ENCODE results near the gene DHX8.
"Not testable (repeated sequence)": the region's sequence is repeated elsewhere in the genome, so short reads cannot be mapped to it uniquely, and the experiment has no call there.

The DHX8 gene

GRCh38 chr17:43483674-43484551 lies at the start of gene DHX8:
Gene DHX8, plus strand, starts transcription at chr17:43483975. Its CDS starts 63 bp downstream, at chr17:43484038.
- peak; percentile 94 to 97 for DNase-seq (ENCODE audit: low read depth in 2 of 2)

GRCh38 chr17:43434902-43435319 lies 48.9 kb upstream of the DHX8 start:
- no peak for DNase-seq (ENCODE audit: low read depth in 2 of 2)

DNA sequence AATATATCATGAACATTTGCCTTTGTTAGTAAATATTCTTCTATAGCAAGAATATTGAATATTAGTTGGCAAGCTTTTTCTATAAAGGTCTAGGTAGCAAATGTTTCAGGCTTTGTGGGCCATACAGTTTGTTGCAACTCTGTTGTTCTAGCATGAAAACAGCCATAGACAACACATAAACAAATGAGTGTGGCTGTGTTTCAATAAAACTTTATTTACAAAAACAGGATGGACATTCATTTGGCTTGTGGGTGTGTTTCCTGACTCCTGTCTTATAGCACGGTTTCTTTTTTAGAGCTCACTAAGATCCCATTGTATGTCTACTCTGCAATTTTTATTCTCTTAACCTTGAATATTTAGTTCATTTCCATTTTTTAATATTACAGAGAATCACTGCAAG lies 46.0 kb upstream of the DHX8 start:
- no peak for DNase-seq (ENCODE audit: low read depth in 2 of 2)

DNA sequence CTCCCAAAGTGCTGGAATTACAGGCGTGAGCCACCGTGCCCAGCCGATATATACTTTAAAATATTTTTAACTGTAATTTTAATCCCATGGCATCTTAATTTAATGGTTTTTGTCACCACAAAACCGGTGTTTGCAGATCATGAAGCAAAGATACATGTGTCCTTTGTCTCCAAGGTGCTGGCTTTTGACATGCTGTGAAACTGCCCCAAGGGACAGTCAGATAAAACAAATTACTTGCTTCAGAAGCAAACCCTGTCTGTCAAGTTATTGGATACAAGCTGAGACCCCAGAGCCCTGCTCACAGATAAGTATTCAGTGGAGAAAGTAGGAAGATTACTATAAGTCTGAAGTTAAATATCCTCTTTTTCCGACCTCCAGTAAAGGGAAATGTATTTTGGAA lies 45.1 kb upstream of the DHX8 start:
- DNase-seq (ENCODE audit: low read depth in 2 of 2), result no peak

GRCh38 chr17:43439041-43439440 lies 44.7 kb upstream of the DHX8 start:
- no peak for DNase-seq (ENCODE audit: low read depth in 2 of 2)

DNA sequence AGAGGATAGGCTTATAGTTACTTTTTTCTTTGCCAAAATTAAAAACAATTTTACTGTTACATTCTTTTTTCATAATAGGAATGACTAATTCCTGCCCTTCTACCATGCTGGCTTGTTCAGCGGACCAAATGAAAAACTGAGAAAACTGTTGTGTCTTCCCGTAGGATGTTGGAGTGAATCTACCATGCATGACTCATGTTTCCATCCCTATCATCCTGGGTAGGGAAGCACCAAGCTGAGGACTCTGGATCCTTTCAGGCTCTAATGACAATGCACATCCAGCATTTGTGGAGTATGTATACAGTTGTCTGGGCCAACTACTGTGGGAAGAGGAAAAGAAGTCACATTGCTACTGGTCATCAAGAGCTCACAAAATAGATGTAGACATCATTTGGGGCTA lies 41.1 kb upstream of the DHX8 start:
- no peak for DNase-seq (ENCODE audit: low read depth in 2 of 2)

DNA sequence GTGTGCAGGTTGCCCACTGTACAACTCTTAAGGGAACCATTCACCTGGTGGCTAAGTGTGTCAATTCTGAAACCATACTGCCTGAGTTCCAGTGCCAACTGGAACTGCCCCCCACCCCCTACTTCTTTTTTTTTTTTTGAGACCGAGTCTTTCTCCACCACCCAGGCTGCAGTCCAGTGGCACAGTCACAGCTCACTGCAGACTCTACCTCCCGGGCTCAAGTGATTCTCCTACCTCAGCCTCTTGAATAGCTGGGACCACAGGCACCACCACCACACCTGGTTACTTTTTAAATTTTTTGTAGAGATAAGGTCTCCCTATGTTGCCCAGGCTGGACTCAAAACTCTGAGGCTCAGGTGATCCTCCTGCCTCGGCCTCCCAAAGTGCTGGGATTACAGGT lies 40.4 kb upstream of the DHX8 start:
- DNase-seq (ENCODE audit: low read depth in 2 of 2), result no peak

DNA sequence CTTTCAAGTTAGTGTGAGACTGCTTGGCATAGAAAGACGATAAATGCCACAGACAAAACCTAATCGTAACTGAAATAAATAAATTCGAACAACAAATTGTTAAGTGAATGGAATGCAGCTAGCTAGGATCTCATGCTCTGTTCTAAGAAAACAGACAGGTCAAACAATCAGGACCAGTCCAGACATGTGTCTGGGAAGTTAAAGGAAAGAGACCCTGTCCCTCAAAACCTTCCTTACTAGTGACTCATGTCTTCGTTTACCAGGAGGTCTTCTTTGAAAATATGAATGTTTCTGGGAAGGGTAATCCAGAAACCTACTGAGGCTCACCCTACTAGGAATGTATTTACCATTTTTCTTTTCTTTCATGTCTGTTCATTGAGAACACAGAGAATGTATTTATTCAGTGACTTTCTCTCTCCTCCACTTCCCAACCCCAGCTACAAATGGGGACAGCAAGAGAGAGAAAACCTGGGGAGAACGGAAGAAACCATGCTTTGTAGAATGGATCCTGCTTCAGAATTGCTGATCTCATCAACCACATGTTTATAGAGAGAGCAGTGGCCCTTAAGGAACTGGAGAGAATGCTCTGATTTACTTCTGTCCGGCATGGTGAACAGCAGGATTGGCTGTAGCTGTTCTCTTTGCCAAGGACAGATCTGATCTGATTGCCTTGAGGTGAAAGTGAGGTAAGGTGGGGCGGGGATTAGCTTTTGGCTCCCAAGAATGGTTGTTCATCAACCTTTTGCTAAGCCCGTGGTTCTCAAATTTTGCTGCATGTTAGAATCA lies 39.4 kb upstream of the DHX8 start:
- no peak for DNase-seq (ENCODE audit: low read depth in 2 of 2)

DNA sequence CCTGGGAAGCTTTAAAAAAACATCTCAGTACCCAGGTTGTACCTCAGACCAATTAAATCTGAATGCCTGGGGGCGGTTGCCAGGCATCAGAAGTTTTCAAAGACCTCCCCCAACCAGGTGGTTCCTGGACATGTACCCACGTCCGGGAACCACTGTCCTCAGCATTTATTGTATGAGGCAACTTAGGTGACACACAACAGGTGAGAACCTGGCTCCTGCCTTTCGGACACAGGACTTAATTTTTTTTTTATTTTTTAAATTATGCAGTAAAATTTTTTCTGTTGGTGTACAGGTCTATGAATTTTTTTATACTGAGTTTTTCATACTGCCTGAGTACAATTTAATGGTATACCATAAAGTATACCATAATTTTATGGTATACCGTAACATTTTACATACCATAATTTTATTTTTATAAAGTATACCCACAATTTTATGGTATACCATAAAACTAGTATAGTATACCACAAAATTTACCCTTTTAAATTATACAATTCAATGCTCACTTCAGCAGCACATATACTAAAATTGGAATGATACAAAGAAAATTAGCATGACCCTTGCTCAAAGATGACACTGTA lies 38.7 kb upstream of the DHX8 start:
- DNase-seq (ENCODE audit: low read depth in 2 of 2), result no peak

GRCh38 chr17:43446773-43447172 lies 37.0 kb upstream of the DHX8 start:
- no peak for DNase-seq (ENCODE audit: low read depth in 2 of 2)

GRCh38 chr17:43448720-43449469 lies 34.9 kb upstream of the DHX8 start:
- DNase-seq (ENCODE audit: low read depth in 2 of 2), result no peak

DNA sequence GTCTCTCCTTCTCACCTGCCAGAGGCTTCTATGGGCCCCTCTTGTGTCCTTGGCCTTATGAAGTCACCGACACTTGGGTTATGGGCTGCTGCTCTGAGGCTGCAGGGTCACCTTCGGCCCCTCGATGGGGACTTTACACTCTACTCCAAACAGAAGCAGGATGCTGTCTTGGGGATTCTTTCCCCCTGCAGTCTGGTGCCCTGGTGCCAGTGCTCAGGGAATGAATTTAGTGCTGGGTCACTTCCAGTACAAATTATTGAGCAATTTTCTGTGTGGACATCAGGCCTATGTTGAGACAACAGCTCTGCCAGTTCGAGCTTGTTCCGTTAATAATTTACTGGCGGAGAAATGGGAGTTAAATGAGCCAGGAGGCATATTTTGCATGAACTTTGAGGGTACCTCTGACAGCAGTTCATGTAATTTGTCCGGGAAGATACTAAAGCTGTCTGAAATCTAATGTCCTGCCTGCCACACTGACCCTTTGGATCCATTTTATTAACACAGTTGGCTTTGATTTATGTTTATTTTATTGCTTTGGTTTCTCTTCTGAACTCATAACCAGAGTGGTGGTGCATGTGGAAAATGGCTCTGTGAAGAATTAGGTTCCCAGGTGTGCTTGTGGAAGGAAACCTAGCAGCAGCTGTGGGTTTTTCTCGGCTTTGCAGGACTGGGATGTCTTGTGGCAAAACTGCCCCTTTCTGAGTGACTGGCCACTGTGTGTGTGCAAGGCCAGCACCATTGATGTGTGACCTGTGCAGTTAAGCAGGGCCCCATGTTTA lies 34.1 kb upstream of the DHX8 start:
- DNase-seq (ENCODE audit: low read depth in 2 of 2), result no peak

GRCh38 chr17:43450791-43451190 lies 33.0 kb upstream of the DHX8 start:
- not testable (repeated sequence) for DNase-seq (ENCODE audit: low read depth in 2 of 2)

DNA sequence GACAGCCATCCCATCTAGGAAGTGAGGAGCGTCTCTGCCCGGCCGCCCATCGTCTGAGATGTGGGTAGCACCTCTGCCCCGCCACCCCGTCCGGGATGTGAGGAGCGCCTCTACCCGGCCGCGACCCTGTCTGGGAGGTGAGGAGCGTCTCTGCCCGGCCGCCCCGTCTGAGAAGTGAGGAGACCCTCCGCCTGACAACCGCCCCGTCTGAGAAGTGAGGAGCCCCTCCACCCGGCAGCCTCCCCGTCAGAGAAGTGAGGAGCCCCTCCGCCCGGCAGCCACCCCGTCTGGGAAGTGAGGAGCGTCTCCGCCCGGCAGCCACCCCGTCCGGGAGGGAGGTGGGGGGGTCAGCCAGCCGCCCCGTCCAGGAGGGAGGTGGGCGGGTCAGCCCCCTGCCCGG lies 32.0 kb upstream of the DHX8 start:
- DNase-seq (ENCODE audit: low read depth in 2 of 2), result not testable (repeated sequence)

GRCh38 chr17:43453331-43453812 lies 30.4 kb upstream of the DHX8 start:
- no peak for DNase-seq (ENCODE audit: low read depth in 2 of 2)

DNA sequence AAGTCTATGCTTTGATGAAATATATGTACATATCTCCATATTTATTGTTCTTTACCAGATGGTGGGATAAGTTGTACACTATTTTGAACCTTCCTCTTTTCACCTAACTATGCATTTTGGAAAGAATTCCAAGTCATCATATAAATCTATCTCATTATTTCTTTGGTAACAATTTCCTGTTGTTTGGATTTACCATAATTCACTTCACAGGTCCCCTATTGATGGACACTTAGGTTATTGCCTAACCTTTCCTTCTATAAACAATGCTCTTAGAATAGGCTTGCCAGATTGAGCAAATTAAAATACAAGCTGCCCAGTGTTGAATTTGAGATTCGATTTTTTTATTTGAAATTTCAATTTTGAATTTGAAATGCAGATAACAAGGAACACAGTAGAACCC lies 28.9 kb upstream of the DHX8 start:
- no peak for DNase-seq (ENCODE audit: low read depth in 2 of 2)

GRCh38 chr17:43456029-43456428 lies 27.7 kb upstream of the DHX8 start:
- no peak for DNase-seq (ENCODE audit: low read depth in 2 of 2)

DNA sequence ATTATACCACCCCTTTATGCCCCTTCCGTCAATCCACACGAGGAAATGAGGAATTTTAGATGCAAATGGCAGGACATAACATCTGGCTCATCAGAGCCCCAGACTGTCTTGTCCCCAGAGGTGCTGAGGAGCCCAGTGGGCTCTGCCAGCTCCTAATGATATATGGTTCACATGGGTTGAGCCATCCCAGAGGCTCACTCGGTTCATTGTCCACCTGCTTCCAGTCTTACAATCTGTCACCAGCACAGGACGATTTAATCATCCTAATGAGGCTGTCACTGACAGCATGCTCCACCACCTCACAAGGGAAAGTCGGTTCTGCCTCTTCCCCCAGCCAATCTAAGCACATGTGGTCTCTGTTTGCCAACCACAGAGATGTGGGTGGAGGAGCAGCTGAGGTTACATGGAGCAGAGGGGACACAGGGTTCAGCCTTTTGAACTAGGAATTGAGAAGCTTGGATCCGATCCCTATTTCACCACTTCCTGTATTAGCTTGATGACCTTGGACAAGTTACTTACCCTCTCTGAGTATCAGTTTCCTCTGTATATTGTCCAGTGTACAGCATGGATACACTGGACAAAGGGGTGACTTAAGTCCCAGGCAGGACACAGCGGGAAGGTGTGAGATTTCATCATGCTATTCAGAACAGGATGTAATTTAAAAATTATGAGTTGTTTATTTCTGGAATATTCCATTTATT lies 27.0 kb upstream of the DHX8 start:
- DNase-seq (ENCODE audit: low read depth in 2 of 2), result no peak

DNA sequence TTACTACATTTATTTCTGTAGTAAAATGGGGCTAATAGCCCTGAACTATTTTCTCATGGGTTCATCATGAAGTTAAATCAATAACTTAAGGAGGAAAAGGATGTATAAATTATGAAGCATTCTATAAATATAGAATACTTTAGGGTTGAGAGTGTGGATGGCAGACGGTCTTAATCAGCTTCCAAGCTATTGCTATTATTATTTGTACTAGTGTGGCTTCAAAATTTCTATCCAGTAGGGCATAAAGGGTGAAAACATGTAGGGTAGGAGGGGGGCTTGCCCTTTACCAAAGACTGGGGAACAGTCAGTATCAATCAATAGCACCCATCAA lies 26.4 kb upstream of the DHX8 start:
- DNase-seq (ENCODE audit: low read depth in 2 of 2), result no peak

DNA sequence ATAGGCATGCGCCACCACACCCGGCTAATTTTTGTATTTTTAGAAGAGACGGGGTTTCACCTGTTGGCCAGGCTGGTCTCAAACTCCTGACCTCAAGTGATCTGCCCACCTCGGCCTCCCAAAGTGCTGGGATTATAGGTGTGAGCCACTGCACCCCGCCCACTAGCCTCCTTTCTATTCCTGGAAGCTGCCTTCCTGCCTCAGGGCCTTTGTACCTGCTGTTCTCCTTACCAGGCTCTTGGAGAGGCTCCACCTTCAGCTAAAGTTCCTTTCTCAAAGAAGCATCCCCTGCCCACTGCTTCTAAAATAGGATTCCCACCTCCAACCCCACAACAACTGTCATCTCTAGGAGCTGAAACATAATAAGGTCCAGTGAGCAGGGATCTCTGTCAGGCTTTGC lies 23.9 kb upstream of the DHX8 start:
- DNase-seq (ENCODE audit: low read depth in 2 of 2), result not testable (repeated sequence)

Measured in stimulated activated CD4-positive, alpha-beta T cell treated with anti-CD3 and anti-CD28 coated beads, Interleukin-15, amount 100 ng/mL, for 48 hours (primary cell).